Common myeloid progenitor, CD34-positive (primary cell): ENCODE results near the gene SH2D7.

ENCODE experiments used
- CTCF ChIA-PET: fragments of 350-600 bp; sonication (Branson Sonifier 250); formaldehyde crosslinking; loops from one replicate; lab custom pipeline; 2021; ENCODE audit warnings: antibody characterized with exemption; lab: Charles Lee
- POLR2A ChIA-PET: fragments of 350-600 bp; sonication (Branson Sonifier 250); formaldehyde crosslinking; loops from one replicate; lab custom pipeline; 2021; ENCODE audit warnings: antibody characterized with exemption; lab: Charles Lee
- DNase-seq, 3 donors: peaks; one replicate each; pipeline versions ENCODE4 v3.0.0 to v3.0.0-alpha.2; 2013
- H3K27ac ChIP-seq, 2 experiments: 1 replicate in 1 of 2; 2 replicates in 1 of 2; pipeline ENCODE4 v1.7.0; 2013; ENCODE audit warnings: inconsistent platforms in 2 of 2, low read length in 2 of 2, mild to moderate bottlenecking in 2 of 2, low read depth in 1 of 2, moderate library complexity in 1 of 2; ENCODE audit not compliant: severe bottlenecking in 2 of 2, insufficient read depth in 1 of 2, poor library complexity in 1 of 2
- H3K27me3 ChIP-seq, 5 experiments: replicated peaks in 2 of 5; 1 replicate in 3 of 5; 2 replicates in 2 of 5; pipeline versions ENCODE4 v1.6.1 to v1.7.0; 2013; ENCODE audit warnings: low read length in 4 of 5, mild to moderate bottlenecking in 2 of 5, moderate library complexity in 2 of 5, inconsistent platforms in 1 of 5; ENCODE audit not compliant: insufficient read depth in 5 of 5, control insufficient read depth in 4 of 5
- H3K36me3 ChIP-seq, 4 experiments: 1 replicate in 2 of 4; 2 replicates in 2 of 4; pipeline versions ENCODE4 v1.6.1 to v1.7.0; 2013; ENCODE audit warnings: low read length in 3 of 4, control low read depth in 1 of 4, mild to moderate bottlenecking in 1 of 4; ENCODE audit not compliant: control insufficient read depth in 4 of 4, insufficient read depth in 4 of 4
- H3K4me1 ChIP-seq, 4 experiments: 1 replicate in 3 of 4; 2 replicates in 1 of 4; pipeline versions ENCODE4 v1.6.1 to v1.7.1; 2013; ENCODE audit warnings: low read length in 3 of 4, mild to moderate bottlenecking in 3 of 4, control low read depth in 1 of 4, inconsistent platforms in 1 of 4, moderate library complexity in 1 of 4; ENCODE audit not compliant: control insufficient read depth in 4 of 4, insufficient read depth in 4 of 4; ENCODE audit errors: control extremely low read depth in 1 of 4
- H3K4me3 ChIP-seq, 7 experiments: 1 replicate in 4 of 7; 2 replicates in 3 of 7; pipeline versions ENCODE4 v1.5.1 to v1.7.0; 2013; ENCODE audit warnings: mild to moderate bottlenecking in 7 of 7, low read length in 6 of 7, moderate library complexity in 6 of 7, inconsistent platforms in 2 of 7, low read depth in 2 of 7, control low read depth in 1 of 7; ENCODE audit not compliant: insufficient read depth in 4 of 7, control insufficient read depth in 1 of 7; ENCODE audit errors: extremely low read depth in 1 of 7
- H3K9me3 ChIP-seq, 5 experiments: 1 replicate in 4 of 5; 2 replicates in 1 of 5; pipeline versions ENCODE4 v1.6.1 to v1.7.1; 2013; ENCODE audit warnings: low read length in 4 of 5, mild to moderate bottlenecking in 2 of 5, inconsistent platforms in 1 of 5, low read depth in 1 of 5, moderate library complexity in 1 of 5; ENCODE audit not compliant: control insufficient read depth in 4 of 5, insufficient read depth in 2 of 5; ENCODE audit errors: control extremely low read depth in 1 of 5
- WGBS: methylation state at CpG from one replicate; pipeline ENCODE4 v1.1.5; 2013; ENCODE audit not compliant: insufficient coverage; 5-methylcytosine and 5-hydroxymethylcytosine counted together

Gene SH2D7

GRCh38 chr15:78111788-78112187 is 19.4 kb downstream of the SH2D7 start:
- Histone ChIP-seq H3K27me3 (no peaks in the 10 kb centered on the region), H3K4me1 (peaks cover 0 to 2% (median 0%) of the 10 kb centered on the region in 4 experiments), H3K9me3 (no peaks in the 10 kb centered on the region), H3K27ac (no peak overlapping the region), H3K36me3 (no peaks in the 10 kb centered on the region), H3K4me3 (no peak overlapping the region)
- CTCF ChIA-PET: interaction anchor here (0.8 to 11.6 kb wide), 17 partner anchors 10 to 495 kb away, joined by 3 to 165 read pairs (median 5); partner anchors contain the start of gene CIB2
- WGBS: 93% methylated on average over 2 of the region's 3 CpGs
- DNase-seq: no peak
- POLR2A ChIA-PET: no interaction called here

- peaks cover 0 to 2% (median 0%) of the 10 kb centered on the region in 4 experiments for H3K4me1 ChIP-seq
- no peak for DNase-seq
- no peaks in the 10 kb centered on the region for H3K27me3 ChIP-seq
- no peaks in the 10 kb centered on the region for H3K9me3 ChIP-seq
- no peak overlapping the region for H3K27ac ChIP-seq
- ChIA-PET POLR2A (no interaction called here), CTCF (interaction anchor here (0.6 to 11.6 kb wide), 19 partner anchors 11 to 494 kb away, joined by 3 to 165 read pairs (median 5); partner anchors contain the start of gene CIB2)
- no peak overlapping the region for H3K4me3 ChIP-seq
- no peaks in the 10 kb centered on the region for H3K36me3 ChIP-seq
- WGBS: 100% methylated on average over 1 of the region's 3 CpGs
These were observed 20.2 kb downstream of the SH2D7 start for GRCh38 chr15:78112551-78112950.

GRCh38 chr15:78120523-78120922 is 28.2 kb downstream of the SH2D7 start:
- CTCF ChIA-PET: interaction anchor here (1.1 to 5.0 kb wide), 3 partner anchors 11 to 75 kb away, joined by 3 to 30 read pairs (median 3); partner anchors contain the start of gene CIB2
- 95% methylated on average over 3 of the region's 5 CpGs for WGBS
- Histone ChIP-seq H3K4me1 (no peaks in the 10 kb centered on the region), H3K36me3 (no peaks in the 10 kb centered on the region), H3K27ac (no peak overlapping the region), H3K9me3 (no peaks in the 10 kb centered on the region), H3K4me3 (no peak overlapping the region), H3K27me3 (no peaks in the 10 kb centered on the region)
- DNase-seq: no peak
- POLR2A ChIA-PET: no interaction called here

GRCh38 chr15:78125267-78125666 is 32.9 kb downstream of the SH2D7 start:
- Histone ChIP-seq H3K27me3 (no peaks in the 10 kb centered on the region), H3K4me1 (no peaks in the 10 kb centered on the region), H3K36me3 (no peaks in the 10 kb centered on the region), H3K9me3 (no peaks in the 10 kb centered on the region), H3K27ac (no peak overlapping the region), H3K4me3 (no peak overlapping the region)
- 81% methylated on average over 3 of the region's 3 CpGs for whole genome bisulfite sequencing
- ChIA-PET POLR2A (no interaction called here), CTCF (interaction anchor here (1.2 to 2.5 kb wide), 2 partner anchors 116 to 125 kb away, joined by 3 to 6 read pairs; no protein-coding TSS in a partner anchor)
- no peak for DNase-seq

- no peaks in the 10 kb centered on the region for H3K9me3 ChIP-seq
- CTCF ChIA-PET: interaction anchor here (1.1 to 2.8 kb wide), 7 partner anchors 10 to 112 kb away, joined by 3 to 18 read pairs (median 3); no protein-coding TSS in a partner anchor
- DNase-seq: no peak
- H3K27ac ChIP-seq: no peak overlapping the region
- peaks cover 0 to 1% (median 0%) of the 10 kb centered on the region in 5 experiments for H3K27me3 ChIP-seq
- H3K36me3 ChIP-seq: no peaks in the 10 kb centered on the region
- peaks cover 4 to 16% (median 13%) of the 10 kb centered on the region in 4 experiments for H3K4me1 ChIP-seq
- POLR2A ChIA-PET: no interaction called here
- H3K4me3 ChIP-seq: no peak overlapping the region
- no CpG with 5 or more reads among the region's 2 CpGs for WGBS
These were observed 35.5 kb downstream of the SH2D7 start for GRCh38 chr15:78127882-78128281.

GRCh38 chr15:78129077-78129750 is 36.9 kb downstream of the SH2D7 start:
- DNase-seq: no peak
- Histone ChIP-seq H3K9me3 (no peaks in the 10 kb centered on the region), H3K4me1 (peaks cover 4 to 24% (median 17%) of the 10 kb centered on the region in 4 experiments), H3K4me3 (no peak overlapping the region), H3K27ac (no peak overlapping the region), H3K27me3 (peaks cover 0 to 1% (median 0%) of the 10 kb centered on the region in 5 experiments), H3K36me3 (no peaks in the 10 kb centered on the region)
- ChIA-PET POLR2A (no interaction called here), CTCF (interaction anchor here (1.2 to 2.4 kb wide), 4 partner anchors 17 to 111 kb away, joined by 3 to 10 read pairs (median 5); no protein-coding TSS in a partner anchor)
- 78% methylated on average over 5 of the region's 8 CpGs for WGBS

- POLR2A ChIA-PET: interaction anchor here (1.3 kb wide), 1 partner anchor 44 kb away, joined by 3 read pairs; no protein-coding TSS in a partner anchor
- CTCF ChIA-PET: interaction anchor here (1.2 to 3.9 kb wide), 6 partner anchors 18 to 110 kb away, joined by 3 to 23 read pairs (median 5); no protein-coding TSS in a partner anchor
- Histone ChIP-seq H3K4me3 (no peak overlapping the region), H3K9me3 (no peaks in the 10 kb centered on the region), H3K36me3 (no peaks in the 10 kb centered on the region), H3K4me1 (peaks cover 4 to 24% (median 18%) of the 10 kb centered on the region in 4 experiments), H3K27ac (no peak overlapping the region), H3K27me3 (peaks cover 0 to 1% (median 0%) of the 10 kb centered on the region in 5 experiments)
- no peak for DNase-seq
- 87% methylated on average over 3 of the region's 5 CpGs for WGBS
These were observed 37.5 kb downstream of the SH2D7 start for GRCh38 chr15:78129751-78130287.
